ENCODE results near the gene PAK1IP1. TPM values are rescaled to one million over a fixed set of nuclear protein-coding genes. Genes with fewer than 3 reads are reported as not detected.
A peak's percentile ranks its signal among the peaks of the same experiment; 100 is the strongest.

PAK1IP1 gene
- total and polyA plus RNA-seq, 10 of the 15 experiments (the other 5 are each of a cell fraction or from before 2014, with no cell fraction given): 26.0 to 98.5 (median 47.8) TPM

DNA sequence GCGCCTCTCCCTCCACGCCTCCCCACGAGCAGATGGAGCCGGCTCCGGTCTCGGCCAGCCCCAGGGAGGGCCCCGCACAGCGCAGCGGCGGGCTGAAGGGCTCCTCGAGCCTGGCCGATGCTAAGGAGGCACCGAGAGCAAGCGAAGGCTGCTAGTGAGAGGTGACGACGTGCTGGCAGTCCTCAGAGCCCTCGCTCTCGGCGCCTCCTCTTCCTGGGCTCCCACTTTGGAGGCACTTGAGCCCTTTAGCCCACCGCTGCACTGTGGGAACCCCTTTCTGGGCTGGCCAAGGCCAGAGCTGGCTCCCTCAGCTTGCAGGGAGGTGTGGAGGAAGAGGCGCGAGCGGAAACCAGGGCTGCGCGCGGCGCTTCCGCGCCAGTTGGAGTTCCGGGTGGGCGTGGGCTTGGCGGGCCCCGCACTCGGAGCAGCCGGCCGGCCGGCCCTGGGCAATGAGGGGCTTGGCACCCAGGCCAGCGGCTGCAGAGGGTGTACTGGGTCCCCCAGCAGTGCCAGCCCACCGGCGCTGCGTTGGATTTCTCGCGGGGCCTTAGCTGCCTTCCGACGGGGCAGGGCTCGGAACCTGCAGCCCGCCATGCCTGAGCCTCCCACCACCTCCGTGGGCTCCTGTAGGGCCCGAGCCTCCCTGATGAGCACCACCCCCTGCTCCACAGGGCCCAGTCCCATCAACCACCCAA, 25.6 kb downstream of the PAK1IP1 start (continued):
- TF ChIP-seq NFYB (IDR thresholded peaks at IDR 0.05; ENCODE audit: insufficient read depth, low read depth, low read length) (no peak), ATF7 (IDR thresholded peaks at IDR 0.05; ENCODE audit: low read depth) (no peak), E2F4 (IDR thresholded peaks at IDR 0.05; ENCODE audit: low read depth, low read length) (no peak), NR2C2 (IDR thresholded peaks at IDR 0.05; ENCODE audit: borderline replicate concordance, control insufficient read depth, insufficient read length, low read depth) (no peak), POU2F2 (IDR thresholded peaks at IDR 0.05; ENCODE audit: borderline replicate concordance, low read depth, low read length) (no peak), POLR2A (IDR thresholded peaks at IDR 0.05; ENCODE audit: low read depth, low read length) (peak; percentile 78), GABPA (IDR thresholded peaks at IDR 0.05; ENCODE audit: low read depth) (no peak), SMAD5 (IDR thresholded peaks at IDR 0.05; ENCODE audit: low read depth) (peak; percentile 58; the same call in 1 of the 2 replicates)
- TF ChIP-seq, protein P1, sequence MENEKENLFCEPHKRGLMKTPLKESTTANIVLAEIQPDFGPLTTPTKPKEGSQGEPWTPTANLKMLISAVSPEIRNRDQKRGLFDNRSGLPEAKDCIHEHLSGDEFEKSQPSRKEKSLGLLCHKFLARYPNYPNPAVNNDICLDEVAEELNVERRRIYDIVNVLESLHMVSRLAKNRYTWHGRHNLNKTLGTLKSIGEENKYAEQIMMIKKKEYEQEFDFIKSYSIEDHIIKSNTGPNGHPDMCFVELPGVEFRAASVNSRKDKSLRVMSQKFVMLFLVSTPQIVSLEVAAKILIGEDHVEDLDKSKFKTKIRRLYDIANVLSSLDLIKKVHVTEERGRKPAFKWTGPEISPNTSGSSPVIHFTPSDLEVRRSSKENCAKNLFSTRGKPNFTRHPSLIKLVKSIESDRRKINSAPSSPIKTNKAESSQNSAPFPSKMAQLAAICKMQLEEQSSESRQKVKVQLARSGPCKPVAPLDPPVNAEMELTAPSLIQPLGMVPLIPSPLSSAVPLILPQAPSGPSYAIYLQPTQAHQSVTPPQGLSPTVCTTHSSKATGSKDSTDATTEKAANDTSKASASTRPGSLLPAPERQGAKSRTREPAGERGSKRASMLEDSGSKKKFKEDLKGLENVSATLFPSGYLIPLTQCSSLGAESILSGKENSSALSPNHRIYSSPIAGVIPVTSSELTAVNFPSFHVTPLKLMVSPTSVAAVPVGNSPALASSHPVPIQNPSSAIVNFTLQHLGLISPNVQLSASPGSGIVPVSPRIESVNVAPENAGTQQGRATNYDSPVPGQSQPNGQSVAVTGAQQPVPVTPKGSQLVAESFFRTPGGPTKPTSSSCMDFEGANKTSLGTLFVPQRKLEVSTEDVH (IDR thresholded peaks at IDR 0.05; ENCODE audit: low read depth, partially characterized antibody): no peak

All from GM12878 (cell line).